MCF 10A (cell line): ENCODE data around the gene ING1. TPM values are rescaled to one million over a fixed set of nuclear protein-coding genes. Genes with fewer than 3 reads are reported as not detected.

Experiments
- BruUV-seq: library from RNA; stranded (reverse); fragments of 400-500 nt; replicated peaks from 2 replicates; lab custom pipeline; 2021; lab: Mats Ljungman, UMichigan
- CTCF ChIA-PET: fragments of 300-600 bp; sonication (Branson Sonifier 250); formaldehyde crosslinking; extraction: SDS; loops from one replicate; lab custom pipeline; 2021; ENCODE audit warnings: antibody characterized with exemption, inconsistent platforms; lab: Yijun Ruan, JAX
- POLR2A ChIA-PET: fragments of 300-600, 350-650 bp; sonication (Branson Sonifier 250); formaldehyde crosslinking; extraction: SDS; loops from one replicate; lab custom pipeline; 2020; ENCODE audit warnings: antibody characterized with exemption, inconsistent platforms; lab: Yijun Ruan, JAX
- DNase-seq: peaks from one replicate; pipeline ENCODE4 v3.0.0-alpha.2; 2018; ENCODE audit not compliant: unreplicated experiment
- H3K27ac Mint-ChIP-seq: one replicate; pipeline ENCODE4 v1.8.0; 2022; ENCODE audit warnings: mild to moderate bottlenecking, low read depth, mixed read lengths; ENCODE audit not compliant: unreplicated experiment
- H3K27me3 Mint-ChIP-seq: one replicate; pipeline ENCODE4 v1.8.0; 2022; ENCODE audit warnings: mixed read lengths; ENCODE audit not compliant: insufficient read depth, unreplicated experiment
- H3K36me3 Mint-ChIP-seq: one replicate; pipeline ENCODE4 v1.8.0; 2022; ENCODE audit warnings: mild to moderate bottlenecking, moderate library complexity, mixed read lengths; ENCODE audit not compliant: insufficient read depth, unreplicated experiment
- H3K4me1 Mint-ChIP-seq: one replicate; pipeline ENCODE4 v1.8.0; 2022; ENCODE audit warnings: mixed read lengths; ENCODE audit not compliant: insufficient read depth, unreplicated experiment
- H3K4me3 Mint-ChIP-seq: one replicate; pipeline ENCODE4 v1.8.0; 2022; ENCODE audit warnings: mild to moderate bottlenecking, moderate library complexity, mixed read lengths; ENCODE audit not compliant: unreplicated experiment
- H3K9me3 Mint-ChIP-seq: one replicate; pipeline ENCODE4 v1.8.0; 2022; ENCODE audit warnings: mixed read lengths; ENCODE audit not compliant: unreplicated experiment
- CTCF ChIP-seq: fragments of 200-600 bp; IDR thresholded peaks from one replicate; pipeline ENCODE4 v1.8.0; 2022; ENCODE audit warnings: antibody characterized with exemption, mild to moderate bottlenecking; ENCODE audit not compliant: unreplicated experiment
- intact Hi-C: fragments of 100-400 bp; cut with micrococcal nuclease; formaldehyde crosslinking; loops from 2 replicates; pipeline ENCODE4 v1.14.1; 2022
- total RNA-seq: library from RNA; stranded (reverse); gene quantifications from 2 replicates; pipeline ENCODE4 v1.2.3, GENCODE V29; 2022

The ING1 gene
- total RNA-seq, 1 experiment from 2014 or later, result 10.0 TPM

DNA sequence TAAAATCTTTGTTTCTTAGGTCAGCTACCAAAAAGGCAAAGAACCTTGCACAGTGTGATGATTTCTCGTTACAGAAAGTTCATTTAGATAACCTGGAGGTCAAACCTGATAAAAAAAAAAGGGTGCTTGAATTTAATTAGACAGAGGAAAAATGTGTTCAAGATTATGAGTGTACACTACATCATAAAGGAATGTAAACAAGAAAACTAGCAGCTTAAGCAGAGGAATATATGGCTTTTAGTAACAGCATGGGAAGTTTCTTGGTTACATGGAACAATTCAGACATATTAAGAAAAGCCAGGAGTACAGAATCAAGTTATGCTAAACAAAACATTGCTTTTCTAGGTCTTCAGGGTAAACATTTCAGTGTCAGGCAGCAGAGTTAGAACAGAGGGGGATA is 32.9 kb downstream of the ING1 start:
- intact Hi-C loops, result no loop called here
- H3K27ac Mint-ChIP-seq, result no peak overlapping the region
- H3K9me3 Mint-ChIP-seq, result no peaks in the 10 kb centered on the region
- POLR2A ChIA-PET, result no interaction called here
- DNase-seq, result no peak
- CTCF ChIA-PET, result no interaction called here
- BruUV-seq, result no TSS peak
- H3K36me3 Mint-ChIP-seq, result no peaks in the 10 kb centered on the region
- TF ChIP-seq CTCF, result no peak
- H3K27me3 Mint-ChIP-seq, result no peaks in the 10 kb centered on the region
- no peaks in the 10 kb centered on the region for H3K4me1 Mint-ChIP-seq
- H3K4me3 Mint-ChIP-seq, result no peak overlapping the region

- Mint-ChIP-seq H3K4me1 (no peaks in the 10 kb centered on the region), H3K36me3 (no peaks in the 10 kb centered on the region), H3K4me3 (no peak overlapping the region), H3K27me3 (no peaks in the 10 kb centered on the region), H3K27ac (no peak overlapping the region), H3K9me3 (no peaks in the 10 kb centered on the region)
- intact Hi-C loops, result no loop called here
- no peak for DNase-seq
- TF ChIP-seq CTCF, result no peak
- CTCF ChIA-PET, result no interaction called here
- POLR2A ChIA-PET, result no interaction called here
- no TSS peak for BruUV-seq
Observed at GRCh38 chr13:110748271-110748670, 34.8 kb downstream of the ING1 start.

DNA sequence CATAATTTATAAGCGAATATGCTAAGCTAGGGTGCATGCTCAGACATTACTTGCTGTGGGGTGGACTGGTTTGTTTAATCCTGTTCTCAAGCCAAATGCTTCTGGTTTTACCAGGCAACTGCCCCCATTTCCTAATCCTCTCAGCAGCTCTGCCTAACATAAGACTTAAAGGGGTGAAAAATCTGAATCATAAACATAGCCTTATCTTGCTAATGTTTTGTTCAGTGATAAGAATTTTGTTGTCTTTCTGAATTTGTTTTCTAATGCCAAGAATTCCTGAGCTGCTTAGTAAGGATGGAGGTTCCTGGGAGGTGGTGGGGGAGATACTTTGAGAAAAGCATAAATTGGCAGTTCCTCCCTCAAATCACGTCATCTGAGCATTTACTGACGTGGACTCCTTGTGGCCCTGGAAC is 42.7 kb downstream of the ING1 start:
- BruUV-seq, result no TSS peak
- TF ChIP-seq CTCF, result no peak
- ChIA-PET CTCF (no interaction called here), POLR2A (no interaction called here)
- Mint-ChIP-seq H3K4me3 (no peak overlapping the region), H3K9me3 (no peaks in the 10 kb centered on the region), H3K27ac (no peak overlapping the region), H3K4me1 (peaks cover 7% of the 10 kb centered on the region), H3K27me3 (no peaks in the 10 kb centered on the region), H3K36me3 (no peaks in the 10 kb centered on the region)
- no peak for DNase-seq
- intact Hi-C loops, result no loop called here

DNA sequence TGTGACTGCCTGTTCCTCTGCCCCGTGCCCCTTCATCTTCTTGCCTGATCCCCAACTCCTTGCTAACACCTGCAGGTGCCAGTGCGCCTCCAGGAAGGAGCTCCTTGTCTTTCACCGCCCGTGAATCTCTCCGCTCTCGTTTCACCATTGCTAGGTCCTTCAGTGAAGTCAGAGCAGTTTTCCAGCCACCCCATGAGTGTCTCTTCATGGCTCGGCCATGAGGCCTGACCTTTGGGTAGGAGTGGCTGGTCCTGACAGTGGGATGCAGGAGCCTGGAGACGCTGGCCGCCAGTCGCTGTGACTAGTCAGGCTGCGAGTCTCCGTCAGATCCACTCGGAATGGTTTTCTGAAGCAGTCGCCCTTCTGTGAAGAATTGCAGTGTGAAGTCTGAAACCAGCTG is 43.8 kb downstream of the ING1 start:
- no TSS peak for BruUV-seq
- DNase-seq, result no peak
- TF ChIP-seq CTCF, result no peak
- no peaks in the 10 kb centered on the region for H3K36me3 Mint-ChIP-seq
- ChIA-PET POLR2A (interaction anchor here (1.2 kb wide), 1 partner anchor 42 kb away, joined by 3 read pairs; no protein-coding TSS in a partner anchor), CTCF (interaction anchor here (0.6 kb wide), 1 partner anchor 298 kb away, joined by 5 read pairs; no protein-coding TSS in a partner anchor)
- H3K27ac Mint-ChIP-seq, result no peak overlapping the region
- H3K4me3 Mint-ChIP-seq, result no peak overlapping the region
- H3K9me3 Mint-ChIP-seq, result no peaks in the 10 kb centered on the region
- no peaks in the 10 kb centered on the region for H3K27me3 Mint-ChIP-seq
- intact Hi-C loops, result no loop called here
- H3K4me1 Mint-ChIP-seq, result peaks cover 7% of the 10 kb centered on the region
